GM19372 (cell line): ENCODE measurements around the gene IDH2.
A peak's percentile ranks its signal among the peaks of the same experiment; 100 is the strongest.
"Not testable (repeated sequence)": the region's sequence is repeated elsewhere in the genome, so short reads cannot be mapped to it uniquely, and the experiment has no call there.

Experiments used
- ATAC-seq: cut with Tn5 transposase; IDR thresholded peaks from one replicate; pipeline ENCODE4 v1.9.1; 2021; ENCODE audit warnings: mild to moderate bottlenecking, low read depth, moderate library complexity; ENCODE audit not compliant: unreplicated experiment

IDH2 gene

DNA sequence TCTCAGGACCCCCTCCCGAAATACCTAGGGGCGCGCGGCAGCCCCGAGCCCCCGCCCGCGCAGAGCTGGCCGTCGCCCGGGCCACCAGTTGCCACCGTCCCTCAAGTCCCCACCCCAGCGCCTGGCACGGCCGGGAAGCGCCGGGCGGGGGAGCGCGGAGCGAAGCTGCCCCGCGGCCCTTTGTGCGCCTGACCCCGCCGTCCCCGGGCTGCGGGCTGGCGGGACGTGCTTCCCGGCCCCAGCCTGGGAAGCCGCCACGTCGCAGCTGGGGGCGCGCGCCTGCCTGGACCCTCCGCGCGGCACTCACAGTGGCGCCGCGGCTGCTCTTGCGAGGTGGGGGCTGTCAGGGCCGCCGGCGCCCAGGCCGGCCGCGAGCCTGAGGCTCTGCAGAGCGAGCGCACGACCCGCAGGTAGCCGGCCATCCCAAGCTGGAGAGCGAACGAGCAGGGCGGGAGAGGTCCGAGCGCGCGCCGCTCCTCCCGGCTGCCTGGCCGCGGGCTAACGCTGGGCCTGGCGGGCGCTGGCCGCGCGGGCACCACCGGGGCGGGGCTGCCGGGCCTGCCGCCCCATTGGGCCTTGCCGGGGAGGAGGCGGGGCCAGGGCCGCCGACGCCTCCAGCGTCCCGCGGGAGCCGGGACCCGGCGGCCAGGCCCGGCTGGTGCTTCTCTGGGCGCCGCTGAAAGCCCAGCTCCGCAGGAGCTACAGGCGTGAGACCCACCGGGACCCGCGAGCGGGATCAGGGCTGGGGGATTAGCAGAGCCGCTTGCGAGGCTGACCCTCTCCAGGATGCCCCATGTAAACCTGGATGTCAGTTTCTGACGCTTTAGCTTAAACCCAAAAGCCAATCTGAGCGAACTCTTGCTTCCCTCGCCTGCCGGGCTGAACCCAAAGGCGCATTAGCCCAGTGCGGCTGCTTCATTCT is at the start of gene IDH2:
Gene IDH2, minus strand, starts transcription at position 500 of the 922 bp plus-strand sequence. Its CDS starts 78 bp downstream, at position 422.
- peak; percentile 74 for ATAC-seq

DNA sequence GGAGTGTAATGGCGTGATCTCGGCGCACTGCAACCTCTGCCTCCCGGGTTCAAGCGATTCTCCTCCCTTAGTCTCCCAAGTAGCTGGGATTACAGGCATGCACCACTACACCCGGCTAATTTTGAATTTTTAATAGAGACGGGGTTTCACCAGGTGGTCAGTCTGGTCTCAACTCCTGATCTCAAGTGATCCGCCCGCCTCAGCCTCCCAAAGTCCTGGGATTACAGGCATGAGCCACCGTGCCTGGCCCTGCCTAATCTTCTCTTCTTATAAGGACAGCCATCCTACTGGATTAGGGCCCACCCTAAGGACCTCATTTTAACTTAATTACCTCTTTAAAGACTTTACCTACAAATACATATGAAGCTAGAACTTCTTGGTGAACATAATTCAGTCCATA is 48.3 kb upstream of the IDH2 start:
- ATAC-seq: not testable (repeated sequence)

DNA sequence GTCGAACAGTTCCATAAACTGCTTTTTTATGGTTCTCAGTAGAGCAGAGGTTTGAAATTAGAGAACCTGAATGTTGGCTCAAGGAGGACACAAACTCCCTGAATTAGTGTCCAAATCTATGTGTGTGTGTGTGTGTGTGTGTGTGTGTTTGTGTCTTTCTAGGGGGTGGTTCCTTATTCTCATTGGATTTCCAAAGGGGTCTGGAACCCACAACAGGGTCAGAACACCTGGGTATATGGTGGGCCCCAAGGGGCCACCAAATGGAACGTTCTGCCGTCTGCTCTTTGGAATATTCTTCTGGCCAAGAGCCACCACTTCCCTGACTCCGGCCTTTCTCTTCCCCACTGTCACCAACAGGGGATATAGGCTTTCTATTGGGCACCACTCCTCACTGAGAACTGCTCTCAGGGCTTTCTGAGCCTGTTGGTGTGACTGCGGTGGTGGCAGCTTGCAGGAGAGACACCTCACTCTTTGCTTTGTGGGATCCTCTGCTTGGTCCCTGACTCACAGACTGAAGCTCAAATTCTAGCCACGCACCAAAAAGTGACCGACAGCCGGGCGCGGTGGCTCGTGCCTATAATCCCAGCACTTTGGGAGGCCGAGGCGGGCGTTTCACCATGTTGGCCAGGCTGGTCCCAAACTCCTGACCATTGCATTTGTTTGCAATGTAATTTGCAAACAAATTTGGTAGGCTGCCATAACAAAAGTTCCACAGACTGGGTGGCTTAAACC is 47.5 kb upstream of the IDH2 start:
- no peak for ATAC-seq

DNA sequence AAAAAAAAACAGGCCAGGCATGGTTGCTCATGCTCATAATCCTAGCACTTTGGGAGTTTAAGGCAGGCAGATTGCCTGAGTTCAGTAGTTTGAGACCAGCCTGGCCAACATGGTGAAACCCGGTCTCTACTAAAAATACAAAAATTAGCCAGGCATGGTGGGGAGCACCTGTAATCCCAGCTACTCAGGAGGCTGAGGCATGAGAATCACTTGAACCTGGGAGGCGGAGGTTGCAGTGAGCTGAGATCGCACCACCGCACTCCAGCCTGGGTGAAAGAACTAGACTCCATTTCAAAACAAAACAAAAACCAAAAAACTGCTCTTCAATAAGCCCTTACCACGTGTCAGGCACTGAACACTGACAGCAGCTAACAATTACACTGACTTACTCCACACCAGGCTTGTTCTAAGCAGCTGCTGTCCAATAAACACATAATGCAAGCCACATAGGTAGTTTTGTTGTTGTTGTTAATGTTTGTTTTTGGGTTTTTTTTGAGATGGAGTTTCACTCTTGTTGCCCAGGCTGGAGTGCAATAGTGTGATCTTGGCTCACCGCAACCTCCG is 44.0 kb upstream of the IDH2 start:
- ATAC-seq: not testable (repeated sequence)

DNA sequence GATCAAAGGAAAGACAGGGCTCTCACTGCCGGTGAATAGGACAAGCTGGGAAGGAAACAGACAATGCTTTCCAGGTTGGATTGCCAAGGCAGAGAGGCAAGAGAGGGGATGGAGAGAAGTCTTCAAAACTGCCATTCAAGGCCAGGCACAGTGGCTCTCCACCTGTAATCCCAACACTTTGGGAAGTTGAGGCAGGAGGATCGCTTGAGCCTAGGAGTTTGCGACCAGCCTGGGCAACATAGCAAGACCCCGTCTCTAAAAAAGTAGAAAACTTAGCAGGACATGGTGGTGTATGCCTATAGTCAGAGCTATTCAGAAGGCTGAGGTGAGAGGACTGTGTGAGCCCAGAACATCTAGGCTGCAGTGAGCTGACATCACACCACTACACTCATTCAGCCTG is 43.5 kb upstream of the IDH2 start:
- ATAC-seq: no peak

DNA sequence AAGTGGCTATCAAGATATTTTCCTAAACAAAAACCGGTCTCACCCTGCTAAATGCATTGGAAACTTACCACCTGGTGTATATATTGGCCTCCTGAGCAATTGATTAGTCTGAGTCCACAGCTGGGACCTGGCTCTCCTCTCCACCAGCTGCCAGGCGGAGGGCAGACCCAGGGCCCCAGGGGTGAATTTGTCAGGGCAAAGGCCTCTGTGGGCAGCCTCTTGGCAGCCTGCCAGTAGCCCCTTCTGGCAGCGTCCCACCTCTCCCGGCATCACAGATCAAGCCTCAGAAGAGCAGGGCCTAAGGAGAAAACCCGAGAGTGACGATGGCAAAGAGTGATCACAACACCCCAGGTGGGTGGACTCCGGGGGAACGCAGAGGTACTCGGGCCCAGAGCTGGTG is 43.0 kb upstream of the IDH2 start:
- no peak for ATAC-seq

DNA sequence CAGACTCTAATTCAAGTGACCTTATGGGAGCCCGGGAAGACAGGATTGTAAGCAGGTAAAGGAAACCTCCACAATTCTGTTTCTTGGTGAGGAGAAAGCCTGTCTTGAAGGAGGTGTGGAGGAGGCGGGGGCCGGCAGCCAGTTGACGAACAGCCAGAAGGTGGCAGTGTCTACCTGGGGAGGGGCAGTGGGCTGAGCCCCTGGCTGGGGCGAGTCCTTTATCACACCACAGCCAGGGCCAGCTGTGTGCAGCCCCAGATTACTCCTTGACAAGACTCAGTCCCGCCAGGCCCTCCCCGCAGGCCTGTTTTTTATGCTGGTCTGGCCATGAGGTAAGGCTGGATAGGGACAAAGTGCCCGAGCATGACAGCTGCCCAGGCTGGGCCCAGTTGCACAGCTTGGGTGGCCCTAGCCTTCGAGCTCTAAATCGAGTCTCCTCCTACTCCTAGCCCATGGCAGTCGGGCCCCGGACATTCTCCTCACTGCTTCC is 40.9 kb upstream of the IDH2 start:
- no peak for ATAC-seq

DNA sequence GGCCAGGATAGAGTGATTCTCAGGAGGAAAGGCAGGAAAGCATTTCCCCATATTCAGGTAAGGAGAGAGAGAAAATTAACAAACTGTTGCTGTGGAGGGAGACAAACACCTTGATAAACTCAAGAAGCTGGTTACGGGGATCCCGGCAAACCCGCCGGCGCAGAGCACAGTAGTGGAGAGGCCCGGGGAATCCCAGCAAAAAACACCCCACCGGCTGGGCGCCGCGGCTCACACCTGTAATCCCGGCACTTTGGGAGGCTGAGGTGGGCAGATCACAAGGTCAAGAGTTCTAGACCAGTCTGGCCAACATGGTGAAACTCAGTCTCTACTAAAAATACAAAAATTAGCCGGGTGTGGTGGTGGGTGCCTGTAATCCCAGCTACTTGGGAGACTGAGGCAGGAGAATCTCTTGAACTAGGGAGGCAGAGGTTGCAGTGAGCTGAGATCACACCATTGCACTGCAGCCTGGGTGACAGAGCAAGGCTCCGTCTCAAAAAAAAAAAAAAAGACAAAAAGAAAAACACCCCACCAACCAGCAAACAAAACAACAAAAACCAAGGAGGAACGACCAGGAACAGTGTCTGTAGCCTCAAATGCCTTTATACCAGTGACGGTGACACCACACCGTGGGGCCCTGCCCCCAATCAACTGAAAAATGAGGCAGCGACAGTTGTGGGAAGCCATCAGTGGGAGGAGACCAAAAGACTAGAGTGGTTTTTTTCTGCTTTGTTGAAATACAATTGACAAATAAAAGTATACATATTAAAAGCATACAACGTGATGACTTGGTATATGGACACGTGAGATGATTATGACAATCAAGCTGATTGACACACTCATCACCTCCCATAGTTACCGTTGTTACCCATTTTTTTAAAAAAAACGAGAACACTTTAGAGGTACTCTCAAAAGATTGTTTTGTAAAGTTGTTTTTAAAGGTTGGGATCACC is 40.2 kb upstream of the IDH2 start:
- ATAC-seq: no peak

DNA sequence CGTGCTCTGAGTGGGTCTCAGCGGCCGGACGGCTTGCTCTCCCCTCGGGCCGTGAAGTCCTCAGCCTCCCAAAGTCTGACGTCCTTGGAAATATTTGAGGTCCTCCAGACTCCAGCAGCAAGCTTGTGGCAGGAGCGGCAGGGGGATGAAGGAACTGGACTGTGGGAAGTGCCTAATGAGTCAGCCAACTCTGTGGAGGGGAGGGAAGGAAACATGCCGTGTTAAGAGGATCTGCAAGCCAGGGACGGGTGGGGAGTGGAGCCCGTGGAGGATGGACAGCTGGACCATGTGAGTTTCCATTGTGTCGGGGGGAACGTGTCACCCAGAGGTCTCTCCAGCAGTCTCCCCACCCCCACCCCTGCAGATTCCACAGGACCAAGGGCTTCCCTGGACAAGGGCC is 39.4 kb upstream of the IDH2 start:
- no peak for ATAC-seq

DNA sequence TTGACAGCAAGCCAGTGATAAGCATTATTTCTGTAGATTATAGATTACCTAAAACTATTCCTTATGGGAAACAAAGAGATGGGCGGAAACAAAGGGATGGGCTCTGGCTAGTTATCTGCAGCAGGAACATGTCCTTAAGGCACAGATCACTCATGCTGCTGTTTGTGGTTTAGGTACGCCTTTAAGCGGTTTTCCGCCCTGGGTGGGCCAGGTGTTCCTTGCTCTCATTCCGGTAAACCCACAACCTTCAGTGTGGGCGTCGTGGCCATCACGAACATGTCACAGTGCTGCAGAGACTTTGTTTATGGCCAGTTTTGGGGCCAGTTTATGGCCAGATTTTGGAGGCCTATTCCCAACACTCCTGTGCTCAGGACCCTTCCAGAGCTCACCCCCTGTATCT is 37.3 kb upstream of the IDH2 start:
- not testable (repeated sequence) for ATAC-seq

DNA sequence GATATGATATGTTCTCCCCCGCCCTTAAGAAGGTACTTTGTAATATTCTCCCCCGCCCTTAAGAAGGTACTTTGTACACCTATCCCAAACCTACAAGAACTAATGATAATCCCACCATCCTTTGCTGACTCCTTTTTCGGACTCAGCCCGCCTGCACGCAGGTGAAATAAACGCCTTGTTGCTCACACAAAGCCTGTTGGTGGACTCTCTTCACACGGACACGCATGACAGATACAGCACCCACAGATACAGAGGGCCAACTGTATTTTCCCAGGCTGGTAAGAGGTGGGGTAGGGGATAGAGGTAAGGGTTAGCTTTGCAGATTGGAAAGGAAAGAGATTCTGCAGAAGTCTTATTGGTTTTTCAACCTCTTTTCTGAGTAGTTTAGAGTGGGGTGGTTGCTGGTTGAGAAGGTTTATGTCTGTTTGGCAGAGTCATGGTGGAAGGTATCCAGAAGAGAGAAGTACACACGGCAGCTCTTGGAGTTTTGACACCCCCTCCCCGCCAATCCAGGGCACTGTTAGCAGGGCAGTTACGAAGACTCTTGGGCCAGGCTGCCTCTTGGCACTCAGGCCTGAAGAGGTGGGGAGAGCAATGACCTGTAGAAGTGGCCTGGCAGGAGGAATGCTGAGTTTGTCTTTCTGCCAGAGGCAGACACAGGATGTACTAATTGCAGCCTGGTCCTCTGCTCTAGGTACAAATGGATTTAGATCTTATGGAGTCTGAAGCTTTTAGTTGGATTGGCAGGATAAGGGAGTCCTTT is 36.0 kb upstream of the IDH2 start:
- ATAC-seq: no peak

DNA sequence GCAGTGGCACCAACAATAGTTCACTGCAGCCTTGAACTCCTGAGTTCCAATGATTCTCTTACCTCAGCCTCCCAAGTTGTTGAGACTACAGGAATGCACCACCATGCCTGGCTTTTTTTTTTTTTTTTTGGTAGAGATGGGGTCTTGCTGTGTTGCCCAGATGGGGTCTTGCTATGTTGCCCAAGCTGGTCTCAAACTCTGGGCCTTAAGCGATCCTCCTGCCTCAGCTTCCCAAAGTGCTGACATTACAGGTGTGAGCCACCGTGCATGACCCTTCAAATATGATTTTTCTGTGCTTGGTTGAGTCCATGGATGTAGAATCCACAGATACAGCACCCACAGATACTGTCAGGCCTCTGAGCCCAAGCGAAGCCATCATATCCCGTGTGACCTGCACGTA is 30.2 kb upstream of the IDH2 start:
- no peak for ATAC-seq

DNA sequence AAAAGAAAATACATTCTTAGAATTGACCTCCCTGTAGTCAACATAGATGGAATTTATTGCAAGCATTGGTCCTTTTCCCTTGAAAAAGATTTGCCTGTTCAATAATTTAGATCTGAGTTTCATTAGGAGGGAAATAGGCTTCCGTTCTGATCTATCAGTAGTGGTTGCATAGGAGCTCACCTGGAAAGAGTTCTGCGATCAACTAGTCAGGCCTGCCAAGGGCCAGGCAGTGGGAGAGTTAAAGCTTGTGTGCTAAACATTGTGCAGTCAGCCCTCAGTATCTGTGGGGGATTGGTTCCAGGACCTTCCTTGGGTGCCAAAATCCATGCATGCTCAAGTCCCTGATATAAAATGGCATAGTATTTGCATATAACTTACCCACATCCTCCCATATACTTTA is 29.6 kb upstream of the IDH2 start:
- ATAC-seq: no peak

DNA sequence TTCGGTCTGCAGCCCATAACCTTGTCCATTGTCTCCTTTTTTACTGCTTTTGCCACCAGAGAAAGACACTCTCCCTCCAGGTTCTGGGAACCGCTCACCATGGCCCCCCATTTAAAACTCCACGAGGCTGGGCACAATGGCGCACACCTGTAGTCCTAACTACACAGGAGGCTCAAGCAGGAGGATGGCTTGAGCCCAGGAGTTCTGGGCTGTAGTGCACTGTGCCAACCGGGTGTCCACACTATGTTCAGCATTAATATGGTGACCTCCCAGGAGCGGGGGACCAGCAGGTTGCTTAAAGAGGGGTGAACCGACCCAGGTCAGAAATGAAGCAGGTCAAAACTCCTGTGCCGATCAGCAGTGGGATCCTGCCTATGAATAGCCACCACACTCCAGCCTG is 28.0 kb upstream of the IDH2 start:
- no peak for ATAC-seq

DNA sequence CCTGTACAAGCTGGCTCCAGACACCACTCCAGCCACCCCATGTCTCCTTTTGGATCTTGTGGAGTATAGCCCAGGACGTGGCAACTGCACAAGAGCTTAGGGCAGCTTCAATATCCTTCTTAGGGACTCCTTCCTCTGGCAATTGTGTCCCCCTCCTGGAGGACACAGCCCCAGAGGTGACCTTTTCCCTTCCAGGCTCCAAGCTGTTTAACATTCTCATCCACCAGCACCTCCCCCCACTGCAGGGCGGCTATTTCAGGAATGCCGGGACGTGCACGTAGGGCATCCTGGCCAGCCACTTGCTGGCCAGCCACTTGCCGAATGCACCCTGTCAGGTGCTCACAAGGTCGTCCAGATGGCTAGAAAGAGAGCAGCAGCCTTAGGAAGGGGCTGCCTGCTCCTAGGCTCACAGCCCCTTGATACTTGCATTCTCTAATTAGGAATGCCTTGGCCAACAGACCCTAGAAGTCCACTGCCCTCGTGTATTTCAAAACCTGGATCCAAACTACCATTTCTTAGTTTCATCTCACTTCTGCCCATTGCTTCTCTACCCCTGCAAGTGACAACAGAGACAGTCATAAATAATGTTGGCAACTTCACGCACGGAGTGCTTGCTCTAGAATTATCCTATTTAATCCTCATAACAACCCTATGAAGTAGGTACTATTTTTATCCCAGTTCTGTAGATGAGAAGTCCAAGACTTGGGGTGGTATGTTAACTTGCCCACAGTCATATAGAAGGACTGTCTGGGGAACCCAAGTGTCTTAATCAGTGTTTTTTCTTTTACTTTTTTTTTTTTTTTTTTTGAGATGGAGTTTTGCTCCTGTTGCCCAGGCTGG is 24.5 kb upstream of the IDH2 start:
- no peak for ATAC-seq

DNA sequence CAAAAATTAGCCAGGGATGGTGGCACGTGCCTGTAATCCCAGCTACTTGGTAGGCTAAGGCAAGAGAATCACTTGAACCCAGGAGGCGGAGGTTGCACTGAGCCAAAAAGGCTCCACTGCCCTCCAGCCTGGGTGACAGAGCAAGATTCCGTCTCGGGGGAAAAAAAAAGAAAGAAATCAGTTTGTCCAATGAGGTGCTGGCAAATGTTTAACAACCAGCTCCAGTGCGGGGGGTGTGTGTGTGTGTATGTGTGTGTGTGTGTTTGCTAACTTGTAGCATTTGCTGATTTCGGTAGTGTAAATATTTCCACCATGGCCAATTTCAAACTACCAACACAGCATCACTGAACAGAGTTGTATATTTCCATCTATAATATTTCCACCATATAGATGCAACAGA is 23.8 kb upstream of the IDH2 start:
- ATAC-seq: no peak

DNA sequence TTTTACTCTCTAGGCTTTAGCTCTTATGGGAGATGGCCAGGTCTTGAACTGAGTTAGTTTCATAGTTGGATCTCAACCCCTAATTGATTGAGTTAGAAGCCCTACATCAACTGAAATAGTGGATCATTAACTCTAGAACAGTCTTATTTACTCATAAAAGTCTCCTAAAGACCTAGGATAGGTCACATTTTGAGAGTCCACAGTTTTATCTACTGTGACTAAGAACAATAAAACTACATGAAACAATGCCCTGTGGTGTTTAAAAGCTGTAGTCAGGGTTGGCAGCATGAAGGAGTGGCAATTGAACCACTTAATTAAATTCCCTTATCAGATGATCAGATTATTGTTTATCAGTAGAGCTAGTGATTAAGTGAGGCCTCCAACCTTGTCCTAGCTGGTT is 22.2 kb upstream of the IDH2 start:
- ATAC-seq: no peak

DNA sequence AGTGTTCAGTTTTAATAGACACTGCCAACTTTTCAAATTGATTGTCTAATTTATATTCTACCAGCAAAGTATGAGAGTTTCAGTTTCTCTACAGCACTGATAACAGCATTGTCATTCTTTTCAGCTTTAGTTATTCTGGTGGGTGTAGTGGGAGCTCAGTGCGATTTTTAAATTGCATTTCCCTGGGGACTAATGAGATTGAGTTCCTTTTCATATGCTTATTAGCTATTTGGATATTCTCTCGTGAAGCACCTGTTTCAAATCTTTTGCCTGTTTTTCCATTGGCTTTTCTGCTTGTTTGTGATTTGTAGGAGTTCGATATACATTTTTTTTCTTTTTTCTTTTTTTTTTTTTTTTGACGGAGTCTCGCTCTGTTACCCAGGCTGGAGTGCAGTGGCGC is 18.8 kb upstream of the IDH2 start:
- no peak for ATAC-seq

DNA sequence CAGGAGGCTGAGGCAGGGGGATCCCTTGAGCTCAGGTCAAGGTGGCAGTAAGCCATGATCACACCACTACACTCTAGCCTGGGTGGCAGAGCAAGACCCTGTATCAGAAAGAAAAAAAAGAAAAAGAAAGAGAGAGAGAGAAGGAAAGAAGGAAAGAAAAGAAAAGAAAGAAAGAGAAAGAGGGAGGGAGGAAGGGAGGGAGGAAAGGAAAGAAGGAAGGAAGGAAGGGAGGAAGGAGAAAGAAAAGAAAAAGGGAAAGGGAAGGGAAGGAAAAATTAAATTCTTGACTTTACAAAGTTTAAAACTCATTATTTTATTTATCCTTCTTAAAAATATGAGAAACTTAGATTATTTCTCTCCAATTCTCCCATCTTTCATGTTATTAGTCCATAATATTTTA is 17.1 kb upstream of the IDH2 start:
- no peak for ATAC-seq
